Epithelial cell of esophagus (primary cell): Measurements from ENCODE around the gene PRPF4.

Experiments used
- DNase-seq: peaks from one replicate; pipeline ENCODE4 v3.0.0; 2010; ENCODE audit warnings: low read depth
- H3K4me3 ChIP-seq: 2 replicates; pipeline ENCODE4 v1.5.1; 2011; ENCODE audit warnings: mild to moderate bottlenecking, low read length, control low read depth
- CTCF ChIP-seq: IDR thresholded peaks from 2 replicates; pipeline ENCODE4 v1.5.1; 2011; ENCODE audit warnings: low read depth, mild to moderate bottlenecking, low read length, control low read depth, inconsistent platforms; ENCODE audit not compliant: insufficient read depth; ENCODE audit errors: missing control alignments

The PRPF4 gene

GRCh38 chr9:113322671-113323070 lies 47.2 kb downstream of the PRPF4 start:
- no peak for TF ChIP-seq CTCF
- DNase-seq: no peak
- no peak overlapping the region for H3K4me3 ChIP-seq

GRCh38 chr9:113326230-113326629 lies 50.8 kb downstream of the PRPF4 start:
- no peak for DNase-seq
- H3K4me3 ChIP-seq: no peak overlapping the region
- no peak for TF ChIP-seq CTCF

GRCh38 chr9:113328045-113328782 lies 52.8 kb downstream of the PRPF4 start:
- H3K4me3 ChIP-seq: no peak overlapping the region
- no peak for DNase-seq
- TF ChIP-seq CTCF: no peak

DNA sequence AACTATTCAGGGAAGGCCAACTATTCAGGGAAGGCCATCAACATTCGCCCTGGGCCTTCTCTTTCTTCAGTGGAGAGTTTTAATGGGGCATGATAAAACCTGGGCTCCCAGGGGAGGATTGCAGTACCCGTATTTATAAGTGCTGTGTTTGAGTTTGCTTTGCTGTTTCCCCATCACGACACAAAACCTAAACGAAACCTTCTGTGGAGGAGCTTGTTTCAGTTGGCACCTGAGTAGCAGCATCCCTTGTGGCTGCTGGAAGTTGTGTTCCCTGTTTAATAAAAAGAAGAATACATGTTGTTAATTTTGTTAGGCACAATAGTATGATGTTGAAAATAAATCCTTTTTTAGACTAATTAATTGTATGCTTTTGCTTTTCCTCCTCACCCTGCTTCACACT lies 56.3 kb downstream of the PRPF4 start:
- H3K4me3 ChIP-seq: no peak overlapping the region
- DNase-seq: no peak
- no peak for TF ChIP-seq CTCF

DNA sequence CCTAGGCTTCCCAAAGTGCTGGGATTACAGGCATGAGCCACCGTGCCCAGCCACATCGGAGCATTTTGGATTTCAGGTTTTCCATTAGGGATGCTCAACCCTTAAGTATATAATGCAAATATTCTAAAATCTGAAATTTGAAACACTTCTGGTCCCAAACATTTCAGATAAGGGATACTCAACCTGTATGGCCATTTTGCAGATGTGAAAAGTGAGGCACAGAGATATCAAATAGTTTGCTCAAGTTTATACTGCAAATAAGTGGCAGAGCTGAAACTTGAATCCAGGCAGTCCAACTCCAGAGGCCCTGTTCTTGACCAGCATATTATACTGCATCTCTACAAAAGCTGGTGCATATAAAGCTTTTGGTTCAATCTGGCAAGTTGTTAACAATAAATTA lies 62.3 kb downstream of the PRPF4 start:
- H3K4me3 ChIP-seq: no peak overlapping the region
- TF ChIP-seq CTCF: no peak
- no peak for DNase-seq

DNA sequence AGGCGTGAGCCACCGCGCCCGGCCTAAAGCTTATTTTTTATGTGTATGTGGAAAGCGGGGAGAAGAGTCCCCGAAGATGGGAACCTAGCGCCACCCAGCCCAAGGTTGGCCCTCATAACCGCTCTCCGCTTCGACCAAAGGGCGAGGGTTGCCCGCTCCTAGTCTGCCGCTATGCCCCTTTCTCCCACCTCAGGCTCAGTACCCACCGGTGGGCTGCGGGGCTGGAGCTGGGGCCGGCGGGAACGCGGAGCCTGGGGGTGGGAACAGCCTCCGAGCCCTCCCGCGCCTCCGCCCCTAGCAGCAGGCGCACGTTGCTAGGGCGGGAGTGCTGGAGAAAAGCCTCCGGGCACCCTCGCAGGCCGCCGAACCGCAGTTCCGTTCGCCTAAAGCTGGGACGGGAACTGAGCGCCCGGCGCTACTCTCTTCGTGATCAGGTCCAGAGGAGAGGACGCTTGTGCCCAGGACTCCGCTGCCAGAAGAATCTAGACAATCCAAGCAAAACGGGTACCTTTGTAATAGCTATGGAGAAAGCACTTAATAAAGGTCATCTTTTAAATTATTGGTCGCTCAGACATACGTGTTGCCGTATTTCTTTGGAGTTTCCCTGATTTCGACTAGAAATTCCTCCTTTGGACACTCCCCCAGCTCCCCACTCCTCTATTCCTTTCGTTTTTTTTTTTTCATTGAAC lies 64.7 kb downstream of the PRPF4 start, which contains the start of gene WDR31:
TSS of gene WDR31 (minus strand) at position 265 of the 689 bp plus-strand sequence. CDS start 8,253 bp downstream, outside the sequence.
- peak within 1 kb of the TSS; percentile 81 for H3K4me3 ChIP-seq
- TF ChIP-seq CTCF: no peak
- DNase-seq: peak; percentile 89
